ENCODE results near the gene ARHGAP6.
"Not testable (repeated sequence)": the region's sequence is repeated elsewhere in the genome, so short reads cannot be mapped to it uniquely, and the experiment has no call there.

Gene ARHGAP6

GRCh38 chrX:11382930-11383329 lies 282.8 kb downstream of the ARHGAP6 start:
- DNase-seq: no peak

- peak; percentile 32 for DNase-seq
Measured at GRCh38 chrX:11381464-11381863, 284.3 kb downstream of the ARHGAP6 start.

- no peak for DNase-seq
Measured at GRCh38 chrX:11380187-11380844, 285.4 kb downstream of the ARHGAP6 start.

GRCh38 chrX:11376163-11376562 lies 289.6 kb downstream of the ARHGAP6 start:
- DNase-seq: no peak

GRCh38 chrX:11375614-11376119 lies 290.1 kb downstream of the ARHGAP6 start:
- DNase-seq: no peak

- DNase-seq: no peak
Measured at GRCh38 chrX:11374570-11374969, 291.1 kb downstream of the ARHGAP6 start.

- DNase-seq: no peak
Measured at GRCh38 chrX:11371106-11371505, 294.6 kb downstream of the ARHGAP6 start.

- DNase-seq: peak; percentile 9
Measured at GRCh38 chrX:11367609-11368430, 297.9 kb downstream of the ARHGAP6 start.

GRCh38 chrX:11366998-11367595 lies 298.6 kb downstream of the ARHGAP6 start:
- no peak for DNase-seq

- DNase-seq: no peak
Measured at GRCh38 chrX:11365426-11365825, 300.3 kb downstream of the ARHGAP6 start.

GRCh38 chrX:11364835-11365234 lies 300.9 kb downstream of the ARHGAP6 start:
- DNase-seq: no peak

GRCh38 chrX:11363825-11364224 lies 301.9 kb downstream of the ARHGAP6 start:
- DNase-seq: not testable (repeated sequence)

- DNase-seq: no peak
Measured at GRCh38 chrX:11363069-11363594, 302.6 kb downstream of the ARHGAP6 start.

- DNase-seq: not testable (repeated sequence)
Measured at GRCh38 chrX:11361666-11362065, 304.1 kb downstream of the ARHGAP6 start.

- not testable (repeated sequence) for DNase-seq
Measured at GRCh38 chrX:11355944-11356343, 309.8 kb downstream of the ARHGAP6 start.

GRCh38 chrX:11355259-11355909 lies 310.3 kb downstream of the ARHGAP6 start:
- DNase-seq: no peak

- no peak for DNase-seq
Measured at GRCh38 chrX:11352296-11352741, 313.4 kb downstream of the ARHGAP6 start.

GRCh38 chrX:11351375-11352295 lies 314.1 kb downstream of the ARHGAP6 start:
- no peak for DNase-seq

- no peak for DNase-seq
Measured at GRCh38 chrX:11349661-11350337, 315.9 kb downstream of the ARHGAP6 start.

- DNase-seq: no peak
Measured at GRCh38 chrX:11349020-11349419, 316.7 kb downstream of the ARHGAP6 start.

- DNase-seq: no peak
Measured at GRCh38 chrX:11347300-11347699, 318.4 kb downstream of the ARHGAP6 start.
